ENCODE data around the gene SPEN. TPM values are rescaled to one million over a fixed set of nuclear protein-coding genes. Genes with fewer than 3 reads are reported as not detected.

Gene SPEN
- total RNA-seq, 2 experiments from 2014 or later = 37.0 to 41.9 TPM

DNA sequence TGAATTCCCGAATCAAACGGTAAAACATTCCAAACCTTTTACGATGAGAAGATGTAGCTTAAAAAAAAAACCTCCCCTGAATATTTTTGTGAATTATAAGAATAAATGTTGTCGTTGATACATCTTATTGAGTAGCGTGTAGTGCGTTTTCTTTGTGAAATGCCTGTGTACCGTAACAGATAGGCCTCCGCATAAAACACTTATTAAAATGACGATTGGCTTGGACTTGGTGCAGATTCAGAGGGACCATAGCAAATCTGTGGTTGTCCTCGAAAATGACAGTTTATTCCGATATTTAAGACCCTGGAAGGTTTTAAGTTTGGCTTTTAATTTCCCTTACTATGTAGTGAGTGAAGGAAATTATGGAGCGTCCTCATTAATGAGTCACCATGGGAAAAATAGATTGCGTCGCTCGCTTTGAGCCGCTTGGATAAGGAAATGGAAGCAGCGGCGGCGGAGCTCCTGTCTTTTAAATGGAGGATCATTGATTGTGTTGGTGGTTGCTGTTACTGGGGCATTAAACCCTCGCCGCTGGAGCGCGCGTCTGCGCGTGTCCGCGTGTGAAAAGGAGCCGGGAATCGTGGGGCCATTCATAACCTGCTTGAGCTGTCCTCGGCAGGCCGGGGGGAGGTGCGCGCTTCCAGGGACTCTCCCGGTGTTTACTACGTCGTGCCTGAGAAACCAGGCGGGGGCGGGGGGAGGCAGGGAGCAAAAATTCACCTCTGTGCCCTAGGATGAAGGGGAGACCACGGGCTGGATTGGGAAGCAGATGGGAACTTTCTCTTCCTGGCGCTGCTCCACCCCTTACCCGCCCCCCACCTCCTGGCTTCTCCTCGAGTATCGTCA lies 1.6 kb downstream of the SPEN start:
- peak overlapping the region; percentile 98 for H3K4me3 Mint-ChIP-seq
- intact Hi-C loops (cut with micrococcal nuclease) = loop anchor here (1.0 kb wide), 2 partner anchors 70 to 100 kb away; no protein-coding TSS in a partner anchor
- peaks cover 44% of the 10 kb centered on the region for H3K4me1 Mint-ChIP-seq (ENCODE audit: low read depth)
- peak overlapping the region; percentile 93 for H3K27ac Mint-ChIP-seq
- H3K9me3 Mint-ChIP-seq = no peaks in the 10 kb centered on the region
- ChIA-PET CTCF (interaction anchor here (0.8 to 2.6 kb wide), 5 partner anchors 12 to 99 kb away, joined by 3 to 17 read pairs (median 11); no protein-coding TSS in a partner anchor), POLR2A (interaction anchor here (0.6 to 5.2 kb wide), 7 partner anchors 12 to 127 kb away, joined by 4 to 97 read pairs (median 7); partner anchors contain the start of gene ZBTB17)
- H3K27me3 Mint-ChIP-seq = no peaks in the 10 kb centered on the region
- peak; percentile 83 for DNase-seq
- peaks cover 8% of the 10 kb centered on the region for H3K36me3 Mint-ChIP-seq

- Mint-ChIP-seq H3K27ac (peak overlapping the region; percentile 93), H3K27me3 (no peaks in the 10 kb centered on the region), H3K4me1 (ENCODE audit: low read depth) (peaks cover 43% of the 10 kb centered on the region), H3K36me3 (peaks cover 8% of the 10 kb centered on the region), H3K4me3 (peak overlapping the region; percentile 98), H3K9me3 (no peaks in the 10 kb centered on the region)
- intact Hi-C loops (cut with micrococcal nuclease) = loop anchor here (1.0 kb wide), 2 partner anchors 69 to 99 kb away; no protein-coding TSS in a partner anchor
- ChIA-PET CTCF (interaction anchor here (0.8 to 2.6 kb wide), 4 partner anchors 13 to 98 kb away, joined by 3 to 17 read pairs (median 12); no protein-coding TSS in a partner anchor), POLR2A (interaction anchor here (0.9 to 5.2 kb wide), 6 partner anchors 13 to 126 kb away, joined by 4 to 97 read pairs (median 8); partner anchors contain the start of gene ZBTB17)
- DNase-seq = peak; percentile 57
Observed at GRCh38 chr1:15849775-15850324, 2.3 kb downstream of the SPEN start.

- Mint-ChIP-seq H3K4me3 (peak overlapping the region; percentile 65), H3K27me3 (no peaks in the 10 kb centered on the region), H3K9me3 (no peaks in the 10 kb centered on the region), H3K27ac (no peak overlapping the region), H3K4me1 (ENCODE audit: low read depth) (peaks cover 38% of the 10 kb centered on the region), H3K36me3 (peaks cover 8% of the 10 kb centered on the region)
- ChIA-PET CTCF (interaction anchor here (1.7 to 2.5 kb wide), 2 partner anchors 17 to 35 kb away, joined by 11 to 12 read pairs; no protein-coding TSS in a partner anchor), POLR2A (interaction anchor here (2.1 to 5.2 kb wide), 2 partner anchors 17 to 116 kb away, joined by 4 to 97 read pairs; no protein-coding TSS in a partner anchor)
- intact Hi-C loops (cut with micrococcal nuclease) = no loop called here
- DNase-seq = no peak
Observed at GRCh38 chr1:15850471-15851001, 3.0 kb downstream of the SPEN start.

DNA sequence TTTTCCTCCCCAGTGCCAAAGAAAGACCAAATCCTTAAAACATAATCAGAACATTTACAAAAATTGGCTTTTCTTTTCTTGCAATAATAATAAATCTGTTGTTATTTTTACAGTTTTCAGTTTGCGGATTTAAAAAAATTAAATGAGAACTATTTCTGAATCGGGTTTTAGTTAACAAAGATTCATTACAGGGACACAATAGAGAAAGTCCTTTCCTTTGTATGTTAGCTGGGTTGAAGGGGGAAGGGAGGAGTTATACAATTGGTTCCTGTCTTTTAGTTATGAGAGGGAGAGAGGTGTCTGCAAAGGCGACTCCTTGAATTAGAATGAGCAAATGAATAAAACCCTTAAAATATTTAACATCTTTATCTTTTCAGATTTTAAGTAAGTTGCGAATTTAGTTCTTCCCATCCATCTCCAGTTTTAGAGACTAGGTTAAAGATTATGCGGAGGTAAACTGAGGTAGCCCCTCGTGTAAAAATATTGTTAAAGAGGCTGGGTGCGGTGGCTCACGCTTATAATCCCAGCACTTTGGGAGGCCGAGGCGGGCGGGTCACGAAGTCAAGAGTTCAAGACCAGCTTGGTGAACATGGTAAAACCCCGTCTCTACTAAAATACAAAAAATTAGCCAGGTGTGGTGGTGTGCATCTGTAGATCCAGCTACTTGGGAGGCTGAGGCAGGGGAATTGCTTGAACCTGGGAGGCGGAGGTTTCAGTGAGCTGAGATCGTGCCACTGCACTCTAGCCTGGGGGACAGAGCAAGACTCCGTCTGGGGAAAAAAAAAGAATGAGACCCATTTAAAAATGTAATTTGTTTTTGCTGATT lies 3.9 kb downstream of the SPEN start:
- Mint-ChIP-seq H3K27ac (no peak overlapping the region), H3K9me3 (no peaks in the 10 kb centered on the region), H3K27me3 (no peaks in the 10 kb centered on the region), H3K4me1 (ENCODE audit: low read depth) (peaks cover 33% of the 10 kb centered on the region), H3K36me3 (peaks cover 8% of the 10 kb centered on the region), H3K4me3 (no peak overlapping the region)
- CTCF ChIA-PET = interaction anchor here (0.7 to 2.5 kb wide), 2 partner anchors 36 kb away, joined by 5 to 12 read pairs; no protein-coding TSS in a partner anchor
- intact Hi-C loops (cut with micrococcal nuclease) = no loop called here
- POLR2A ChIA-PET = interaction anchor here (2.1 kb wide), 1 partner anchor 115 kb away, joined by 4 read pairs; no protein-coding TSS in a partner anchor
- no peak for DNase-seq

GRCh38 chr1:15852036-15852827 lies 4.7 kb downstream of the SPEN start:
- Mint-ChIP-seq H3K36me3 (peaks cover 8% of the 10 kb centered on the region), H3K27ac (no peak overlapping the region), H3K27me3 (no peaks in the 10 kb centered on the region), H3K9me3 (no peaks in the 10 kb centered on the region), H3K4me3 (no peak overlapping the region), H3K4me1 (ENCODE audit: low read depth) (peaks cover 38% of the 10 kb centered on the region)
- no peak for DNase-seq
- POLR2A ChIA-PET = no interaction called here
- CTCF ChIA-PET = interaction anchor here (0.7 kb wide), 1 partner anchor 36 kb away, joined by 5 read pairs; no protein-coding TSS in a partner anchor
- intact Hi-C loops (cut with micrococcal nuclease) = no loop called here

GRCh38 chr1:15852828-15853302 lies 5.4 kb downstream of the SPEN start:
- no peaks in the 10 kb centered on the region for H3K9me3 Mint-ChIP-seq
- no peak for DNase-seq
- CTCF ChIA-PET = no interaction called here
- no peaks in the 10 kb centered on the region for H3K27me3 Mint-ChIP-seq
- peaks cover 8% of the 10 kb centered on the region for H3K36me3 Mint-ChIP-seq
- H3K4me1 Mint-ChIP-seq (ENCODE audit: low read depth) = peaks cover 38% of the 10 kb centered on the region
- no peak overlapping the region for H3K4me3 Mint-ChIP-seq
- intact Hi-C loops (cut with micrococcal nuclease) = no loop called here
- POLR2A ChIA-PET = interaction anchor here (1.3 kb wide), 1 partner anchor 122 kb away, joined by 3 read pairs; no protein-coding TSS in a partner anchor
- no peak overlapping the region for H3K27ac Mint-ChIP-seq

DNA sequence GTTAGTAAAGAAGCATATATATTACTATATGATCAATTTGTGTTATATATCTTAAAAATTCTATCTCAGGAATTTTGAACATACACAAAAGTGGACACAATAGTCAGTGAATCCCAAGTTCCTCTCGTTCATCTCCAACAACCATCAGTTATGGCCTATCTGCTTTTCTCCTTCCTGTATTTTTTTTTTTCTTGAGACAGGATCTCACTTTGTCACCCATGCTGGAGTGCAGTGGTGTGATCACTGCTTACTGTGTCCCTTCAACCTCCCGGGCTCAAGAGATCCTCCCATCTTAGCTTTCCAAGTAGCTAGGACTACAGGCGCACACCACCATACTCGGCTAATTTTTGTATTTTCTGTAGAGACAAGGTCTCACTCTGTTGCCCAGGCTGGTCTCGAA lies 9.4 kb downstream of the SPEN start:
- POLR2A ChIA-PET = interaction anchor here (0.7 kb wide), 1 partner anchor 240 kb away, joined by 4 read pairs; the partner anchor contains the start of gene DDI2
- no peak for DNase-seq
- CTCF ChIA-PET = no interaction called here
- Mint-ChIP-seq H3K9me3 (no peaks in the 10 kb centered on the region), H3K4me3 (no peak overlapping the region), H3K27ac (no peak overlapping the region), H3K36me3 (no peaks in the 10 kb centered on the region), H3K4me1 (ENCODE audit: low read depth) (peaks cover 29% of the 10 kb centered on the region), H3K27me3 (no peaks in the 10 kb centered on the region)
- intact Hi-C loops (cut with micrococcal nuclease) = no loop called here

- no peak overlapping the region for H3K4me3 Mint-ChIP-seq
- H3K9me3 Mint-ChIP-seq = no peaks in the 10 kb centered on the region
- H3K27me3 Mint-ChIP-seq = no peaks in the 10 kb centered on the region
- H3K4me1 Mint-ChIP-seq (ENCODE audit: low read depth) = peaks cover 26% of the 10 kb centered on the region
- no peak for DNase-seq
- CTCF ChIA-PET = no interaction called here
- peak overlapping the region; percentile 2 for H3K27ac Mint-ChIP-seq
- POLR2A ChIA-PET = no interaction called here
- H3K36me3 Mint-ChIP-seq = no peaks in the 10 kb centered on the region
- intact Hi-C loops (cut with micrococcal nuclease) = no loop called here
Observed at GRCh38 chr1:15858069-15858670, 10.7 kb downstream of the SPEN start.

- POLR2A ChIA-PET = no interaction called here
- Mint-ChIP-seq H3K9me3 (no peaks in the 10 kb centered on the region), H3K4me3 (no peak overlapping the region), H3K4me1 (ENCODE audit: low read depth) (peaks cover 29% of the 10 kb centered on the region), H3K27ac (peak overlapping the region; percentile 2), H3K27me3 (no peaks in the 10 kb centered on the region), H3K36me3 (no peaks in the 10 kb centered on the region)
- CTCF ChIA-PET = no interaction called here
- DNase-seq = no peak
- intact Hi-C loops (cut with micrococcal nuclease) = no loop called here
Observed at GRCh38 chr1:15858672-15859372, 11.3 kb downstream of the SPEN start.
